GM03348 (cell line): Measurements from ENCODE around the gene TAF4.

Experiments
- DNase-seq: peaks from one replicate; pipeline ENCODE4 v3.0.0; 2012; ENCODE audit warnings: low spot score

Gene TAF4

DNA sequence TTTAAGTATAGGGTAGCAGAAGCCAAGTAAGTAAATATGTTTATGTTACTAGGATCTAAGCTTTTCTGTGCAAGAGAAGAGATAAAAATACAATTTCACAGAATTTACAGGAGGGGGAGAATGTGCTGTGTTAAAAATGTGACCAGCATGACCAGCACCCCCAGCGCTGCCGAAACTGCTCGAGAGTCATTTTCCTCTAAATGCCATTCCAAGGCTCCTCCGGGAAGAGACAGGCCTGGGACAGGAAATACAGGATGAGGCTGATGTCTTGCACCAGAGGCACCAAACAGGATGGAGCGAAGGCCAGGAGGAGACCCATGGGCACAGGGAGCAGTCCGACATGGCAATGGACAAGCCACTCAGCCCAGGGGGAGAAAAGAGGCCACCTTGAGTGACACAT lies 21.1 kb downstream of the TAF4 start:
- DNase-seq = no peak

DNA sequence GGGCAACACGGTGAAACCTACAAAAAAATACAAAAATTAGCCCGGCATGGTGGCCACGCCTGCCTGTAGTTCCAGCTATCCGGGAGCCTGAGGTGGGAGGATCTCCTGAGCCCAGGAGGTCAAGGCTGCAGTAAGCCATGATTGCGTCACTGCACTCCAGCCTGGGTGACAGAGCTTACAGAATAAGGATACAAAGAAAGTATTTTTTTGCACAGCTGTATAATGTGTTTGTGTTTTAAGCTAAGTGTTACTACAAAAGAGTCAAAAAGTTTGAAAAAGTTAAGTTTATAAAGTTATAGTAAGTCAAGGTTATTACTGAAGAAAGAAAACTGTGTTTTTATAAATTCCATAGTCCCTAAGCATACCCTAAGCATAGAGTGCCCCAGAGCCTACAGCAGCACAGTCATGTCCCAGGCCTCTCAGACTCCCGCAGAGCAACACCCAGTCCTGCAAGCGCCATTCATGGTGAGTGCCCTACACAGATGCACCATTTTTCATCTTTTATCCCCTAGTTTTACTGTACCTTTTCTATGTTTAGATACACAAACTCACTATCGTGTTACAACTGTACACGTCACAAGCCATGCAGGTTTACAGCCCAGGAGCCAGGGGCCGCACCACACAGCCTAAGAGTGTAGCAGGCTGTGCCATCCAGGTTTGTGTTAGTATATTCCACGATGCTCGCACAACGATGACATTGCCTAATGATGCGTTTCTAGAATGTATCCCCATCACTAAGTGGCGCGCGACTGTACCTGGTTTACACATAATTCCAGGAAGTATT lies 22.4 kb downstream of the TAF4 start:
- no peak for DNase-seq

DNA sequence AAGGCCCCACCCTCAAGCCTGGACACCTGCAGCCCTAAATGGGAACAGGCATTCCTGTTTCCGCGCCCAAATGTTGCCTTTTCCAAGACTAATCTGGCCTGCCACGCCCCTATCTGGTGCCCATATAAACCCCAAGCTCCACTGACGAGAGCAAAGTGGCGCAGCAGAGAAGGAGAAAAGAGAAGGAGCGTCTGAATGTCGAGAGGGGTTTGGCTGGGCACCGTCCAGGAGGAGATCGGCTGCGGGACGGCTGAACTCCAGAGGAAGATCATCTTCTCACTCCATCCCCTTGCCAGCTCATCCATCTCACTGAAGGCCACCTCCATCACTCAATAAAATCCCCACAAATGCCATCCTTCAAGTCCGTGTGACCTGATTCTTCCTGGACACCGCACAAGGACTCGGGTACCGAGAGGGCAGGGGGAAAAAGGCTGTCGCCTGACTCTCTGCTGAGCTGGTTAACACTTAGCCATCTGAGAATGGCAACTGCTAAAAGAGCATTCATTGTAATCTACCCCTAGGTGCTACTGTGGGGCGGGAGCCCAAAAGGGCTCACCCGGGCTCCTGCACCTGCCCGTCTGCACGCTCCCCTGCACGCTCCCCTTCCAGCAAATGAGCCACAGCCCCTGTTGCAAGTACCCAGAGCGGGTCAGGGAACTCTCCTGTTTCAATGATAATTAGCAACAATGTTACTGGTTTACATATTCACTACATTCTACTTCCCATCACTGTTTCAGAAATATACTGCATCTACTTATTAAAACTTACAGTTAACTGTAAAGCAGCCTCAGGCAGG lies 23.5 kb downstream of the TAF4 start:
- DNase-seq = no peak

DNA sequence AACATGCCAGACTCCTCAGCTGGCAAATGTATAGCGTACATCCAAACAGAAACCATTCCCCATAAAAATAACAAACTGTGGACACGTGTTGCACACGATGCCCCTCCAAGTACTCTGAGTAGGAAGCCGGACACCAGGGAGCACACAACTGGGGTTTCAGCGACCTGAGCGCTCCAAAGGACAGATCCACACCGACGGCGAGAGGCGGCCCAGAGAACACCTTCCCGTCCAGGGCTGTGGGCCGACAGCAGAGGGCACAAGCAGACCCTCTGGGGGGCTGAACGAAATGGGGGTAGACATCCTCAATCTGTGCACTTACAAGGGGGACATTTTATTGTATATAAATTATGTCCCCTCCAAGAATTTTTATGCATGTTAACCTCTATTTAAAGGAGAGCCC lies 24.7 kb downstream of the TAF4 start:
- DNase-seq = no peak

DNA sequence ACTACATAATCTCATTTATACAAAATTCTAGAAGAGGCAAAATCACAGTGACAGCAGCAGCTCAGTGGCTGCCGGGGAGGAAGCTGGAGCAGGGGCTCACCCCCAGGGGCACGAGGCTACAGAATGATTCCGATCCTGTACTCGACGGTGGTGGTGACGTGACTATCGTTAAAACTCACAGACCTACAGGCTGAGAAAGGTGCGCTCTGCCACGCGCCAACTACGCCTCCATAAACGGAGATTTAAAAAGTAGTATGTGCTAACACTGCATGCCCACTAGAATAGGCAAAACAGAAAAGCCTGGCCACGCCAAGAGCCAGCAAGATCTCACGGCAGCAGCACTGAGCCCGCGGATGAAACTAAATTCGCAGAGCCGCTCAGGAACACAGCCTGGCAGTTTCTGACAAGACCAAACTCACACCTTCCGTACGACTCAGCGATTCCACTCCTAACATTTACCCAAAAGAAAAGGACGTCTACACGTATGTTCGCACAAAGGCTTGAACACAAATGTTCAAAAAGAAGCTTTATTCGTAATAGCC lies 25.2 kb downstream of the TAF4 start:
- DNase-seq = no peak

DNA sequence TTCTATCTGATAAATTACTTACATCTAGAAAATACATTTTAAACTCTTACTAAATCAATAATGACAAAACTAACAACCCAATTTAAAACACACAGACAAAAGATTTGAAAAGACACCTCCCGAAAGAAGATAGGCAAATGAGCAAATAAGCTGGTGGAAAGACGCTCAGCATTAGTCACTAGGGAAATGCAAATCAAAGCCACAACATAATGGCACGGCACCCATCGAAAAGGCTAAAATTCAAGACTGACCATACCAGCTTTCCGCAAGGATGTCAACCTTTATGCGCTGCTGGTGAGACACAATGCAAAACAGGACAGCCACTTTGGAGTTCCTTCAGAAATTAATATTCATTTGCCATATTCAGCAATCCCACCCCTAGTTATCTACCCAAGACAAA lies 25.9 kb downstream of the TAF4 start:
- DNase-seq = no peak

- DNase-seq = peak; percentile 76
These were observed 32.9 kb downstream of the TAF4 start for GRCh38 chr20:62032609-62033368.

GRCh38 chr20:62031462-62032092 lies 34.1 kb downstream of the TAF4 start:
- DNase-seq = no peak

GRCh38 chr20:62030834-62031434 lies 34.7 kb downstream of the TAF4 start:
- DNase-seq = no peak

DNA sequence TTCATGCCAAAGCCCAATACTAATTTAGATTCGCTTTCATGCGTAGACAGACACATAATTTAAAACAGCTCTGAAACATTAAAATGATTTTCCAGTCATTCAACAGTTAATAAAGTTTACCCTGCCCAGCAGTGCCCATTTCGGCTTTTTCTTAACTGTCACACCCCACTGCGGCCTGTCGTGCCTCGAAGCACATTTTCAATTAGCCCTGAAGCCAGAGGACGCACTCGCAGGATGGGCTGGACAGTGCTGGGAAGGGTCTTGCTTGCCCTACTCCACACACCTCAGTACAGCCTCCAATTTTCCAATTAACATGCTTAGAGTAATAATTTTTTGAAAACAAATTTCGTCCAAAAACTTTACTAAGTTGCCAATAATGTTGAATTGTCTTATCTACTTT lies 35.3 kb downstream of the TAF4 start:
- no peak for DNase-seq

DNA sequence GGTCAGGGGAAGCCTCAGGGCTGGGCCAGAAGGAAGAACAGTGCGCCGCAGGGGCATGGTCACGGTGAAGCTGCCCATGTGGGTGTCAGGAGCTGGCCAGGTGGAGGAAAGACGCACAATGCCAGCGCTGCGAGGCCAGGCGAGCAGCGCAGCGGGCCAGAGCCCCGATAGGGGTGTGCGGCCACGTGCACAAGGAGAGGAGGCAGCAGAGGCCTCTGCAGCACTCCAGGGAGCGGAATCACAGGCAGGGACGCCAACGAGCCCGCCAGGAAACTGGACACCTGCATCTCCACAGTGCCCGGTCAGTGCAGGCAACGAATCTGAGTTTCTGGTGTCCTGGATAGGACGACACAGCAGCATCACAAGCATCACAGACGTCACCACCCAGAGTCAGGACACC lies 35.7 kb downstream of the TAF4 start:
- no peak for DNase-seq

DNA sequence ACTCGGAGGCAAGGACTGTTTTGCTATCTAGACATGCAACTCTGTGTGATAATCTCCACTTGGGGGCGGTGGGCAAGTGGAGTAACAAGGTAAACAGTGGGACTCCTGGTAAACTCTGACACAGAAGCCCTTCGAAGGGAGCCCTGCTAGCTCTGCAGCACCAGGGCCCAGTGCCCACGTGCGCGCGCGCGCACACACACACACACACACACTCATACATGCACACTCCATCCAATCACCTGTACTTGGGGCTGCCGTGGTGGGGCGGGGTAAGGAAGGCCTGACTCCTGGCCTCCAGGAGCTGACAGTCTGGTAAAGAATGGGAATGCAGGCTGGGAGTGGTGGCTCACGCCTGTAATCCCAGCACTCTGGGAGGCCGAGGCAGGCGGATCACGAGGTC lies 36.4 kb downstream of the TAF4 start:
- DNase-seq = no peak

DNA sequence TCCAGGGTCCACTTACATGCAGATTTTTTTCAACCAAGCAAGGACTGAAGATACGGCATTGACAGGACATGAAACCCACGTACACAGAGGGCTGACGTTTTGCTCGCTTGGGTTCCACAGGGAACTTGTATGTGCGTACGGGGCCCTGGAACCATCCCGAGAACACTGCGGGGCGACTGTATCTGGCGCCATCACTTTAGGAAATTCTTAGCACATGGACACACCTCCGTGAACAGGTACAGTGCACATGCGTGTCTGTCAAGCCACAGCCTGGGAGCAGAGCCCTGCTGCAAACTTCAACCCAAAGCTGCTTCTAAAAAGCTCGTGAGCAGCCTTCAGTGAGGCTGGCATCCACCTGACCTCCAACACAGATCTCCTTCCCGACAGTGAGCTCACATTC lies 37.3 kb downstream of the TAF4 start:
- DNase-seq = no peak

- DNase-seq = no peak
These were observed 37.9 kb downstream of the TAF4 start for GRCh38 chr20:62027698-62028321.

GRCh38 chr20:62027116-62027515 lies 38.6 kb downstream of the TAF4 start:
- DNase-seq = peak; percentile 44

- no peak for DNase-seq
These were observed 39.2 kb downstream of the TAF4 start for GRCh38 chr20:62026564-62026856.

DNA sequence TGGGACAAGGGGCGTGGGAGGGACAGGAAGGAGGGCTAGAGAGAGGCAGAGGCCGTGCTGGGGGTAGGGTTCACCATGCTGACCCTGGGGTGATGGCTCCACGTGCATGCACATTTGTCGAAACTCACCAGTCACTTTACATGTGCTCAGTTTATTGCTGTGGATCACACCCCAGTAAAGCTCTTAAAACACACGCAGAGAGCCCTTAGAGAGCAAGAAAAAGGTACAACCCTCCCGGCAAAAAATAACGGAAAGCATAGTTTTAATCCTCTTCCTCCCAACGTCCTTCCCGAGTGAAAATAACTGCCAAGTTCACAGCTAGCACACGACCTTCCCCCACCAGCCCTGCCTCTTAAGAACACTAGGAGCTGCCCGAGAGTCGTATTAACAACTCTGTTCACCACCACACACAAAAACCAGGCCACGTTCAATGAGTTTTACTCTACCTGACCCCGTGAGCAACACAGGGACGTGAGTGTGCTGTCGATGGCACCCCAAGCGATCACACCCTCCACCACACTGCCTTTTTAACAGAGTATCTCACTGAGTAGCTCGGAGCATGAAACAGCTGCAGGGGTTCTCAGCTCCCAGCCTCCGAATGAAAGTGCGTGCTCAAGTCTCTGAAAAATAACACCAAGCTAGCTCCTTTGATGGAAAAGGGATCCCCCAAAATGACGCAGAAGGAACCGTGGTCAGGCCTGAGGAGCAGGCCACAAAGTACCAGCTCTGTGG lies 39.7 kb downstream of the TAF4 start:
- DNase-seq = peak; percentile 72

DNA sequence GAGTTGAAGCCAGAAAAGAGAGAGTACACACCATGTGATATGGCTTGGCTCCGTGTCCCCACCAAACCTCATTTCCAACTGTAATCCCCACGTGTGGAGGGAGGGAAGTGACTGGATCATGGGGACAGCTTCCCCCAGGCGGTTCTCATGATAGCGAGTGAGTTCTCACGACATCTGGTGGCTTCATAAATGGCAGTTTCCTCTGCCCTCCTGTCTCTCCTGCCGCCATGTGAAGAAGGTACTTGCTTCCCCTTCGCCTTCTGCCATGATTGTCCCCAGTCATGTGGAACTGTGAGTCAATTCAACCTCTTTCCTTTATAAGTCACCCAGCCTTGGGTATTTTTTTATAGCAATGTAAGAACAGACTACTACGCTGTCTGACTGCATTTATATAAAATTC lies 40.3 kb downstream of the TAF4 start:
- no peak for DNase-seq

DNA sequence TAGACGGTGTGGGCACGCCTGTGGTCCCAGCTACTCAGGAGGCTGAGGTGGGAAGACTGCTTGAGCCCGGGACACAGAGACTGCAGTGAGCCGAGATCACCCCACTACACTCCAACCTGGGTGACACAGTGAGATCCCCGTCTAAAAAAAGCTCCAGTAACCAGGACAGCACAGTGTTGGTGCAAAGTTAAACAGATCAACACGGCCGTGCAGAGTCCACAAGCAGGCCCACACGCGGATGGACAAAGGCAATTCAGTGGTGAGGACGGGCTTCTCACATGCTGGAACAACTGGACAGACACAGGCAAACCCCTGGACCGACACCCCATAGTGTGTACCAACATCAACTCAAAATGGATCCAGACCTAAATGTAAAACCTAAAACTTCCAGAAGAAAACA lies 41.7 kb downstream of the TAF4 start:
- DNase-seq = no peak

GRCh38 chr20:62022575-62023139 lies 43.0 kb downstream of the TAF4 start:
- no peak for DNase-seq
